ENCODE results near the gene IL9.

GRCh38 chr5:135881819-135882218 lies 13.8 kb downstream of the IL9 start:
- TF ChIP-seq POLR2A (IDR thresholded peaks at IDR 0.05) (no peak), CTCF (IDR thresholded peaks at IDR 0.05) (no peak)
